NCI-H2196 (cell line): ENCODE results near the gene CDC42EP5.
"Not testable (repeated sequence)": the region's sequence is repeated elsewhere in the genome, so short reads cannot be mapped to it uniquely, and the experiment has no call there.

Experiments
- DNase-seq: peaks from one replicate; lab custom pipeline; 2025; ENCODE audit not compliant: unreplicated experiment; lab: John Stamatoyannopoulos, UW

The CDC42EP5 gene

GRCh38 chr19:54449701-54450069 is 23.4 kb downstream of the CDC42EP5 start:
- DNase-seq = no peak

GRCh38 chr19:54448774-54449700 is 24.1 kb downstream of the CDC42EP5 start, which contains the start of gene LENG8:
TSS of gene LENG8 (plus strand) at chr19:54449199. CDS start at chr19:54451345, 2,146 bp downstream.
- peak; percentile 95 for DNase-seq

GRCh38 chr19:54448040-54448773 is 24.9 kb downstream of the CDC42EP5 start:
- DNase-seq = peak; percentile 14

GRCh38 chr19:54446349-54446748 is 26.7 kb downstream of the CDC42EP5 start:
- not testable (repeated sequence) for DNase-seq

GRCh38 chr19:54444737-54445136 is 28.4 kb downstream of the CDC42EP5 start:
- DNase-seq = no peak

- DNase-seq = no peak
Measured at GRCh38 chr19:54440641-54441040, 32.5 kb downstream of the CDC42EP5 start.

GRCh38 chr19:54439174-54439851 is 33.8 kb downstream of the CDC42EP5 start:
- peak; percentile 36 for DNase-seq

GRCh38 chr19:54436628-54437252 is 36.4 kb downstream of the CDC42EP5 start:
- DNase-seq = no peak

- DNase-seq = no peak
Measured at GRCh38 chr19:54436031-54436523, 37.0 kb downstream of the CDC42EP5 start.

- no peak for DNase-seq
Measured at GRCh38 chr19:54435551-54436016, 37.5 kb downstream of the CDC42EP5 start.

GRCh38 chr19:54434873-54435214 is 38.3 kb downstream of the CDC42EP5 start:
- DNase-seq = no peak

- no peak for DNase-seq
Measured at GRCh38 chr19:54434112-54434872, 38.8 kb downstream of the CDC42EP5 start.

- DNase-seq = no peak
Measured at GRCh38 chr19:54433697-54434096, 39.4 kb downstream of the CDC42EP5 start.

GRCh38 chr19:54432144-54432738 is 40.9 kb downstream of the CDC42EP5 start:
- peak; percentile 20 for DNase-seq

- peak; percentile 89 for DNase-seq
Measured at GRCh38 chr19:54431255-54431838, 41.7 kb downstream of the CDC42EP5 start.

GRCh38 chr19:54430306-54431254 is 42.5 kb downstream of the CDC42EP5 start:
- peak; percentile 20 for DNase-seq

GRCh38 chr19:54429545-54430227 is 43.4 kb downstream of the CDC42EP5 start:
- DNase-seq = no peak

GRCh38 chr19:54429176-54429495 is 44.0 kb downstream of the CDC42EP5 start:
- DNase-seq = no peak
